H1 (cell line): ENCODE measurements around the gene TPM1. TPM values are rescaled to one million over a fixed set of nuclear protein-coding genes. Genes with fewer than 3 reads are reported as not detected.

ENCODE experiments used
- BACH1 ChIP-seq: IDR thresholded peaks from 2 replicates; pipeline ENCODE4 v1.6.1; 2012; ENCODE audit warnings: low read length, improper control_type of control experiment
- CEBPB ChIP-seq: IDR thresholded peaks from 2 replicates; pipeline ENCODE4 v1.6.1; 2012; ENCODE audit warnings: low read depth, low read length
- CTBP2 ChIP-seq: IDR thresholded peaks from 2 replicates; pipeline ENCODE4 v1.7.0; 2011; ENCODE audit warnings: borderline replicate concordance, mild to moderate bottlenecking, moderate library complexity, mixed read lengths, low read length; ENCODE audit not compliant: insufficient read depth, insufficient read length
- RBBP5 ChIP-seq: IDR thresholded peaks from 2 replicates; pipeline ENCODE4 v1.7.1; 2012; ENCODE audit warnings: low read depth, mild to moderate bottlenecking, inconsistent platforms, low read length, moderate library complexity, borderline replicate concordance
- SAP30 ChIP-seq: fragments of 300-600 bp; sonication (generic); IDR thresholded peaks from 2 replicates; pipeline ENCODE4 v1.7.1; 2012; ENCODE audit warnings: low read length, moderate library complexity, mild to moderate bottlenecking, inconsistent platforms; ENCODE audit not compliant: insufficient read depth, insufficient replicate concordance
- SP1 ChIP-seq: IDR thresholded peaks from 2 replicates; pipeline ENCODE4 v1.6.1; 2011; ENCODE audit warnings: low read depth, low read length
- TBP ChIP-seq: IDR thresholded peaks from 2 replicates; pipeline ENCODE4 v1.6.1; 2011; ENCODE audit warnings: low read depth, low read length, improper control_type of control experiment
- polyA plus RNA-seq, 7 experiments: library from polyadenylated mRNA; depleted of rRNA in 3 of 7; stranded (reverse) in 5 of 7; unstranded in 2 of 7; fragments of >200 nt in 5 of 7; fragments of 200-250 nt in 2 of 7; gene quantifications; 1 replicate in 5 of 7; 2 replicates in 1 of 7; 4 replicates in 1 of 7; pipeline versions ENCODE4 v1.2.1 to v1.2.3, GENCODE V29; 2011 to 2013; ENCODE audit warnings: missing spikeins in 2 of 7, mixed read lengths in 2 of 7
- total RNA-seq: library from RNA; stranded (reverse); fragmentation: NEBNext Ultra II Directional; extraction: Animal tissue kit (Norgen Biotek cat#: 25700); gene quantifications from 2 replicates; pipeline ENCODE4 v1.2.1, GENCODE V29; 2021
- TF ChIP-seq, protein P1 (sequence below): fragments of 300-600 bp; sonication (generic); IDR thresholded peaks from 2 replicates; pipeline ENCODE4 v1.7.1; 2012; ENCODE audit warnings: low read length, moderate library complexity, mild to moderate bottlenecking, inconsistent platforms; ENCODE audit not compliant: insufficient replicate concordance
- TF ChIP-seq, protein P2 (sequence below): IDR thresholded peaks from 2 replicates; pipeline ENCODE4 v1.6.1; 2012; ENCODE audit warnings: inconsistent platforms

Gene TPM1
- total and polyA plus RNA-seq, 2 of the 8 experiments (the other 6 are each of a cell fraction or from before 2014, with no cell fraction given) = 258 to 579 TPM

DNA sequence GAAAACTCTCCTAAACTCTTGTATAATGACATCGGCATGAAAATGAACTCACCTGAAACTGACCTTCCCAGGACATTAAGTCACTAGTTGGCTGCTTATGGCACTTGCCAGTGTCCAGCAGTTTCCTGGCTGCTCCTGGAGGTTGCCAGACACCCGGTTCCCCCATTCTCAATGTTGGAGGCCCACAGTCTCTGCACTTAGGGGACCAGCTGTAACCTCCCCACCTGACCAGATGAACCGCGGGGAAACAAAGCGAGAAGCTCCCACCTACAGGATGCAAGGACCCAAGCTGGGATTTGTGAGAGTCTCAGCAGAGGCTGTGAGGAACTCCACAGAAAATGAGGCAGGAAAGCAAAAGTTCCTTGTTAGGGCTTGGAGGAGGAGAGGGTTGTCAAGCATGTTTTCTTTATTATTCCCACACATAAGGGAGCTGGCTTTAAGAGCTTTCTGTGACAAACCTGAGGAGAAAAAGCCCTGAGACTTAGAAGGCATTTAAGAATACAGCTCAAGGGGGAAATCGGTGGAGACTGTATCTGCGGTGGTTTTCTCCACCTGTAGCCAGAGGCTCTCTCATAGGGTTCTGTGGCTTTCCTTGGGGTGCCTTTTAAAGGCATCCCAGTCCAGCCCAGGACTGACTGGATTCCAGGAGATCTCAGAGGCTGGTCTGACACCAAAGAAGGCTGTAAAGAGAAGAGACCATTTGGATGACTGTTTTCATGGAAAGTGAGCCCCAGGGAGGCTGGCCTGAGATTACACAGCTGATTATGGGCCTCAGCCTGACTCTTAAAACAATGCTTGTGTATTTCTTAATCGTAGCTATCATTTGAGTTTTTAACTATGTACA lies 4.6 kb downstream of the TPM1 start (continued):
- TF ChIP-seq, protein P1, sequence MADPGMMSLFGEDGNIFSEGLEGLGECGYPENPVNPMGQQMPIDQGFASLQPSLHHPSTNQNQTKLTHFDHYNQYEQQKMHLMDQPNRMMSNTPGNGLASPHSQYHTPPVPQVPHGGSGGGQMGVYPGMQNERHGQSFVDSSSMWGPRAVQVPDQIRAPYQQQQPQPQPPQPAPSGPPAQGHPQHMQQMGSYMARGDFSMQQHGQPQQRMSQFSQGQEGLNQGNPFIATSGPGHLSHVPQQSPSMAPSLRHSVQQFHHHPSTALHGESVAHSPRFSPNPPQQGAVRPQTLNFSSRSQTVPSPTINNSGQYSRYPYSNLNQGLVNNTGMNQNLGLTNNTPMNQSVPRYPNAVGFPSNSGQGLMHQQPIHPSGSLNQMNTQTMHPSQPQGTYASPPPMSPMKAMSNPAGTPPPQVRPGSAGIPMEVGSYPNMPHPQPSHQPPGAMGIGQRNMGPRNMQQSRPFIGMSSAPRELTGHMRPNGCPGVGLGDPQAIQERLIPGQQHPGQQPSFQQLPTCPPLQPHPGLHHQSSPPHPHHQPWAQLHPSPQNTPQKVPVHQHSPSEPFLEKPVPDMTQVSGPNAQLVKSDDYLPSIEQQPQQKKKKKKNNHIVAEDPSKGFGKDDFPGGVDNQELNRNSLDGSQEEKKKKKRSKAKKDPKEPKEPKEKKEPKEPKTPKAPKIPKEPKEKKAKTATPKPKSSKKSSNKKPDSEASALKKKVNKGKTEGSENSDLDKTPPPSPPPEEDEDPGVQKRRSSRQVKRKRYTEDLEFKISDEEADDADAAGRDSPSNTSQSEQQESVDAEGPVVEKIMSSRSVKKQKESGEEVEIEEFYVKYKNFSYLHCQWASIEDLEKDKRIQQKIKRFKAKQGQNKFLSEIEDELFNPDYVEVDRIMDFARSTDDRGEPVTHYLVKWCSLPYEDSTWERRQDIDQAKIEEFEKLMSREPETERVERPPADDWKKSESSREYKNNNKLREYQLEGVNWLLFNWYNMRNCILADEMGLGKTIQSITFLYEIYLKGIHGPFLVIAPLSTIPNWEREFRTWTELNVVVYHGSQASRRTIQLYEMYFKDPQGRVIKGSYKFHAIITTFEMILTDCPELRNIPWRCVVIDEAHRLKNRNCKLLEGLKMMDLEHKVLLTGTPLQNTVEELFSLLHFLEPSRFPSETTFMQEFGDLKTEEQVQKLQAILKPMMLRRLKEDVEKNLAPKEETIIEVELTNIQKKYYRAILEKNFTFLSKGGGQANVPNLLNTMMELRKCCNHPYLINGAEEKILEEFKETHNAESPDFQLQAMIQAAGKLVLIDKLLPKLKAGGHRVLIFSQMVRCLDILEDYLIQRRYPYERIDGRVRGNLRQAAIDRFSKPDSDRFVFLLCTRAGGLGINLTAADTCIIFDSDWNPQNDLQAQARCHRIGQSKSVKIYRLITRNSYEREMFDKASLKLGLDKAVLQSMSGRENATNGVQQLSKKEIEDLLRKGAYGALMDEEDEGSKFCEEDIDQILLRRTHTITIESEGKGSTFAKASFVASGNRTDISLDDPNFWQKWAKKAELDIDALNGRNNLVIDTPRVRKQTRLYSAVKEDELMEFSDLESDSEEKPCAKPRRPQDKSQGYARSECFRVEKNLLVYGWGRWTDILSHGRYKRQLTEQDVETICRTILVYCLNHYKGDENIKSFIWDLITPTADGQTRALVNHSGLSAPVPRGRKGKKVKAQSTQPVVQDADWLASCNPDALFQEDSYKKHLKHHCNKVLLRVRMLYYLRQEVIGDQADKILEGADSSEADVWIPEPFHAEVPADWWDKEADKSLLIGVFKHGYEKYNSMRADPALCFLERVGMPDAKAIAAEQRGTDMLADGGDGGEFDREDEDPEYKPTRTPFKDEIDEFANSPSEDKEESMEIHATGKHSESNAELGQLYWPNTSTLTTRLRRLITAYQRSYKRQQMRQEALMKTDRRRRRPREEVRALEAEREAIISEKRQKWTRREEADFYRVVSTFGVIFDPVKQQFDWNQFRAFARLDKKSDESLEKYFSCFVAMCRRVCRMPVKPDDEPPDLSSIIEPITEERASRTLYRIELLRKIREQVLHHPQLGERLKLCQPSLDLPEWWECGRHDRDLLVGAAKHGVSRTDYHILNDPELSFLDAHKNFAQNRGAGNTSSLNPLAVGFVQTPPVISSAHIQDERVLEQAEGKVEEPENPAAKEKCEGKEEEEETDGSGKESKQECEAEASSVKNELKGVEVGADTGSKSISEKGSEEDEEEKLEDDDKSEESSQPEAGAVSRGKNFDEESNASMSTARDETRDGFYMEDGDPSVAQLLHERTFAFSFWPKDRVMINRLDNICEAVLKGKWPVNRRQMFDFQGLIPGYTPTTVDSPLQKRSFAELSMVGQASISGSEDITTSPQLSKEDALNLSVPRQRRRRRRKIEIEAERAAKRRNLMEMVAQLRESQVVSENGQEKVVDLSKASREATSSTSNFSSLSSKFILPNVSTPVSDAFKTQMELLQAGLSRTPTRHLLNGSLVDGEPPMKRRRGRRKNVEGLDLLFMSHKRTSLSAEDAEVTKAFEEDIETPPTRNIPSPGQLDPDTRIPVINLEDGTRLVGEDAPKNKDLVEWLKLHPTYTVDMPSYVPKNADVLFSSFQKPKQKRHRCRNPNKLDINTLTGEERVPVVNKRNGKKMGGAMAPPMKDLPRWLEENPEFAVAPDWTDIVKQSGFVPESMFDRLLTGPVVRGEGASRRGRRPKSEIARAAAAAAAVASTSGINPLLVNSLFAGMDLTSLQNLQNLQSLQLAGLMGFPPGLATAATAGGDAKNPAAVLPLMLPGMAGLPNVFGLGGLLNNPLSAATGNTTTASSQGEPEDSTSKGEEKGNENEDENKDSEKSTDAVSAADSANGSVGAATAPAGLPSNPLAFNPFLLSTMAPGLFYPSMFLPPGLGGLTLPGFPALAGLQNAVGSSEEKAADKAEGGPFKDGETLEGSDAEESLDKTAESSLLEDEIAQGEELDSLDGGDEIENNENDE = no peak
- TF ChIP-seq TBP (peak; percentile 46; the same call in 1 of the 2 replicates), BACH1 (no peak), CEBPB (no peak), CTBP2 (no peak), SP1 (no peak), RBBP5 (no peak), SAP30 (no peak)
- TF ChIP-seq, protein P2, sequence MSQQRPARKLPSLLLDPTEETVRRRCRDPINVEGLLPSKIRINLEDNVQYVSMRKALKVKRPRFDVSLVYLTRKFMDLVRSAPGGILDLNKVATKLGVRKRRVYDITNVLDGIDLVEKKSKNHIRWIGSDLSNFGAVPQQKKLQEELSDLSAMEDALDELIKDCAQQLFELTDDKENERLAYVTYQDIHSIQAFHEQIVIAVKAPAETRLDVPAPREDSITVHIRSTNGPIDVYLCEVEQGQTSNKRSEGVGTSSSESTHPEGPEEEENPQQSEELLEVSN = no peak
